Caco-2 (cell line): Measurements from ENCODE around the gene MYOM3. TPM values are rescaled to one million over a fixed set of nuclear protein-coding genes. Genes with fewer than 3 reads are reported as not detected.

Experiments
- BruUV-seq: library from RNA; stranded (reverse); fragments of 400-500 nt; replicated peaks from 2 replicates; lab custom pipeline; 2021; lab: Mats Ljungman, UMichigan
- CTCF ChIA-PET: fragments of 300-600 bp; sonication (Branson Sonifier 250); formaldehyde crosslinking; loops from one replicate; lab custom pipeline; 2022; ENCODE audit warnings: antibody characterized with exemption; lab: Charles Lee
- POLR2A ChIA-PET: fragments of 300-600 bp; sonication (Branson Sonifier 250); formaldehyde crosslinking; loops from one replicate; lab custom pipeline; 2022; ENCODE audit warnings: antibody characterized with exemption; lab: Charles Lee
- DNase-seq, 2 experiments: peaks; one replicate each; pipeline versions ENCODE4 v3.0.0 to v3.0.0-alpha.2; 2020 to 2022
- H3K27me3 ChIP-seq: replicated peaks from 2 replicates; pipeline ENCODE4 v1.6.0; 2011; ENCODE audit warnings: low read length; ENCODE audit not compliant: control insufficient read depth, insufficient read depth
- H3K36me3 ChIP-seq: 2 replicates; pipeline ENCODE4 v1.5.1; 2011; ENCODE audit warnings: low read length; ENCODE audit not compliant: control insufficient read depth, insufficient read depth
- H3K4me1 ChIP-seq: fragments of 250-450 bp; sonication (Bioruptor Pico); 2 replicates; pipeline ENCODE4 v1.5.1; 2020; ENCODE audit warnings: mild to moderate bottlenecking
- H3K4me3 ChIP-seq: 2 replicates; pipeline ENCODE4 v1.5.1; 2011; ENCODE audit warnings: low read depth, mild to moderate bottlenecking, control low read depth, low read length
- H3K9me3 ChIP-seq: fragments of 250-450 bp; sonication (Bioruptor Pico); 2 replicates; pipeline ENCODE4 v1.5.1; 2020; ENCODE audit warnings: mild to moderate bottlenecking, moderate library complexity
- H3K27ac Mint-ChIP-seq: one replicate; pipeline ENCODE4 v1.8.0; 2022; ENCODE audit warnings: mixed read lengths; ENCODE audit not compliant: unreplicated experiment
- H3K27me3 Mint-ChIP-seq: one replicate; pipeline ENCODE4 v1.8.0; 2022; ENCODE audit warnings: mixed read lengths; ENCODE audit not compliant: insufficient read depth, unreplicated experiment
- H3K36me3 Mint-ChIP-seq: one replicate; pipeline ENCODE4 v1.8.0; 2022; ENCODE audit warnings: mild to moderate bottlenecking, mixed read lengths; ENCODE audit not compliant: insufficient read depth, unreplicated experiment
- H3K4me1 Mint-ChIP-seq: one replicate; pipeline ENCODE4 v1.8.0; 2022; ENCODE audit warnings: low read depth, mixed read lengths; ENCODE audit not compliant: unreplicated experiment
- H3K4me3 Mint-ChIP-seq: one replicate; pipeline ENCODE4 v1.8.0; 2022; ENCODE audit warnings: mild to moderate bottlenecking, moderate library complexity, mixed read lengths; ENCODE audit not compliant: unreplicated experiment
- H3K9me3 Mint-ChIP-seq: one replicate; pipeline ENCODE4 v1.8.0; 2022; ENCODE audit warnings: mixed read lengths; ENCODE audit not compliant: unreplicated experiment
- CTCF ChIP-seq, 2 experiments: fragments of 200-600 bp in 1 of 2; IDR thresholded peaks; 1 replicate in 1 of 2; 2 replicates in 1 of 2; pipeline versions ENCODE4 v1.5.1 to v1.8.0; 2011 to 2022; ENCODE audit warnings: antibody characterized with exemption in 1 of 2, control low read depth in 1 of 2, inconsistent platforms in 1 of 2, low read depth in 1 of 2, low read length in 1 of 2, mild to moderate bottlenecking in 1 of 2, moderate library complexity in 1 of 2; ENCODE audit not compliant: insufficient read depth in 1 of 2, severe bottlenecking in 1 of 2, unreplicated experiment in 1 of 2
- intact Hi-C: fragments of 100-400 bp; cut with micrococcal nuclease; formaldehyde crosslinking; loops from one replicate; pipeline ENCODE4 v1.10.0; 2022; ENCODE audit not compliant: unreplicated experiment
- total RNA-seq: library from RNA; stranded (reverse); gene quantifications from 2 replicates; pipeline ENCODE4 v1.2.3, GENCODE V29; 2022

The MYOM3 gene
- total RNA-seq, 1 experiment from 2014 or later, result not detected

DNA sequence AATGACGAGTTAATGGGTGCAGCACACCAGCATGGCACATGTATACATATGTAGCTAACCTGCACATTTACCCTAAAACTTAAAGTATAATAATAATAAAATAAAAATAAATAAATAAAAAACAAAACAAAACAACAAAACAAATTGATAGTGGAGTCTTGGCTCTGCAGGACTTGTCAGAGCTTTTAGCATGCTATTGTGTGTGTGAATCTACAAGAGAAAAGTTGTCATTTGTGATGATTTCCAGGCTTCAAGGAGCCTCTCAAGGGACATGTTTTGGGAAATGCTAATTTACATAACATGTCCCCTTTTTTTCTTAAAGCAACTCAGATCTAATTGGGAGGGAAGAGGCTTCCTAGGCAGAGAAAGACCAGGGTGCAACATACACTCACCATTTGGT, 21.9 kb upstream of the MYOM3 start:
- H3K4me1 ChIP-seq, result no peaks in the 10 kb centered on the region
- no peaks in the 10 kb centered on the region for H3K4me1 Mint-ChIP-seq
- DNase-seq, result no peak
- peaks cover 11% of the 10 kb centered on the region for H3K9me3 Mint-ChIP-seq
- H3K4me3 Mint-ChIP-seq, result no peak overlapping the region
- CTCF ChIA-PET, result no interaction called here
- no peak overlapping the region for H3K27ac Mint-ChIP-seq
- TF ChIP-seq CTCF (IDR thresholded peaks at IDR 0.05; ENCODE audit: insufficient read depth in 1 of 2, low read depth in 1 of 2, low read length in 1 of 2, severe bottlenecking in 1 of 2, unreplicated experiment in 1 of 2), result no peak
- H3K36me3 Mint-ChIP-seq, result no peaks in the 10 kb centered on the region
- BruUV-seq, result no TSS peak
- no peak overlapping the region for H3K4me3 ChIP-seq
- H3K36me3 ChIP-seq, result no peaks in the 10 kb centered on the region
- H3K27me3 ChIP-seq, result no peaks in the 10 kb centered on the region
- H3K9me3 ChIP-seq, result no peaks in the 10 kb centered on the region
- POLR2A ChIA-PET, result no interaction called here
- intact Hi-C loops, result no loop called here
- no peaks in the 10 kb centered on the region for H3K27me3 Mint-ChIP-seq

DNA sequence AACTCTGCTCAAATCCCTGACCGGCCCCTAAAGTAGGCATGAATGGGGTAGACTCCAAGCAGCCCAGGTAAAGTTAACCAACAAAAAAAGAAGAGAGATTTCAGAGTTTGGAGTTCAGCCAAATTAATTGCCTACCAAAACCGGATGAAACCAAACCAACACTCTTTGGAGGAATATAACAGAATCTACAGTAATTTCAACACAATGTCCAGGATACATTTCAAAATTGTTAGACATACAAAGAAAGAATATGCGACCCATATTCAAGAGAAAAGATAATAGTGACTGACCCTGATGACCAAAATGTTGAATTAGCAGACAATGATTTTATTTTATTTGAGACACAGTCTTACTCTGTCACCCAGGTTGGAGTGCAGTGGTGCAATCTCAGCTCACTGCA, 18.4 kb upstream of the MYOM3 start:
- Histone ChIP-seq H3K4me1 (no peaks in the 10 kb centered on the region), H3K9me3 (no peaks in the 10 kb centered on the region), H3K27me3 (no peaks in the 10 kb centered on the region), H3K4me3 (no peak overlapping the region), H3K36me3 (no peaks in the 10 kb centered on the region)
- no TSS peak for BruUV-seq
- CTCF ChIA-PET, result no interaction called here
- Mint-ChIP-seq H3K27ac (no peak overlapping the region), H3K9me3 (peaks cover 14% of the 10 kb centered on the region), H3K4me1 (no peaks in the 10 kb centered on the region), H3K4me3 (no peak overlapping the region), H3K27me3 (no peaks in the 10 kb centered on the region), H3K36me3 (no peaks in the 10 kb centered on the region)
- POLR2A ChIA-PET, result no interaction called here
- intact Hi-C loops, result no loop called here
- TF ChIP-seq CTCF (IDR thresholded peaks at IDR 0.05; ENCODE audit: insufficient read depth in 1 of 2, low read depth in 1 of 2, low read length in 1 of 2, severe bottlenecking in 1 of 2, unreplicated experiment in 1 of 2), result no peak
- no peak for DNase-seq

DNA sequence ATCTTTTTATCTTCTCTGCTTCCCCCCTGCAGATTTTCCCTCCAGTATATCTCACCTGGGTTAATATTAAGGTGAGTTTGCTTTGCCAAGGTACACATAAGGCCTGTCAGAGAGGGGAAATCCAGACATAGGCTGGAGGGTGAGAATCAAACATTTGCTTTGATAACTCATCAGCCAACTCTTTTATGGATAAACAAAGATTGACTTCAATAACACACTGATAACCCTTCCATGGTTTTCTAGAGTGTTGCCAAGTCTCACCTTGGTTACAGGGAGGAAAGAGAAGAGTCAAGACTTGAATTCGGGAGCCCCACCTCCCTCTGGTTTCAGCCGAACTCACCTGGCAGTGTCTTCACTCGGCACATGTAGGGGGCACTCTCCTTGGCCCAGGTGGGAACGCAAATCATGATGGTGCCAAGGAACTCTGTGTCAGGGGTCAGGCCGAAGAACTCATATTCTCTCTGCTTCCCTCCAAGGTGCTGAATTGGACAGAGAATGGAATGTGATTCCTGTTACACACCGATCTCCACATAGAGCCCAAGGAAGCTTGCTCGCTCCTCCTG, 15.9 kb upstream of the MYOM3 start:
- H3K36me3 Mint-ChIP-seq, result no peaks in the 10 kb centered on the region
- no peaks in the 10 kb centered on the region for H3K27me3 Mint-ChIP-seq
- Histone ChIP-seq H3K27me3 (no peaks in the 10 kb centered on the region), H3K9me3 (no peaks in the 10 kb centered on the region), H3K4me1 (no peaks in the 10 kb centered on the region), H3K4me3 (no peak overlapping the region), H3K36me3 (no peaks in the 10 kb centered on the region)
- H3K9me3 Mint-ChIP-seq, result peaks cover 14% of the 10 kb centered on the region
- no peak for DNase-seq
- no peak overlapping the region for H3K4me3 Mint-ChIP-seq
- CTCF ChIA-PET, result no interaction called here
- no peak overlapping the region for H3K27ac Mint-ChIP-seq
- BruUV-seq, result no TSS peak
- intact Hi-C loops, result no loop called here
- POLR2A ChIA-PET, result no interaction called here
- TF ChIP-seq CTCF (IDR thresholded peaks at IDR 0.05; ENCODE audit: insufficient read depth in 1 of 2, low read depth in 1 of 2, low read length in 1 of 2, severe bottlenecking in 1 of 2, unreplicated experiment in 1 of 2), result no peak
- H3K4me1 Mint-ChIP-seq, result no peaks in the 10 kb centered on the region
